NCI-H748 (cell line): Measurements from ENCODE around the gene HK1.

ENCODE experiments used
- DNase-seq: peaks from one replicate; lab custom pipeline; 2025; ENCODE audit not compliant: unreplicated experiment; lab: John Stamatoyannopoulos, UW

Gene HK1

DNA sequence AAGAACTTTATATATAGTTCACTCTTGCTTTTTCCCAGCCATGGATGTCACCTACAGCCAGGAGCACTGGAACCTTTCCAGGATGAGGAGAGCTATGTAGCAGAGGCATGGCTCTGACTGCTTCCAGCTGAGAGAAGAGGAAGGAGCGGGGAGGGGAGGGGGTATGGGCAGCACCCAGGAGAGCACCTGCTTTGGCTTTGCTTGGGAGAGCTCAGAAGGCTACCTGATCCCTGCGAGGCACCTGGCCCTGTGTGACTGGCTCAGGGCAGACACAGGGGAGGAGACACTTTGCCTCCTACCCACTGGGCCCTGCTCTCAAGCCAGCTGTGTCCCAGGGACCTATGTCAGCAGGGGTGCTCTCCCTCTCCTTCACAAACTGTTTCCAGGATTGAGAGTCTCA, 67.1 kb downstream of the HK1 start:
- DNase-seq, result no peak

GRCh38 chr10:69345890-69346474, 67.7 kb downstream of the HK1 start:
- DNase-seq, result no peak

DNA sequence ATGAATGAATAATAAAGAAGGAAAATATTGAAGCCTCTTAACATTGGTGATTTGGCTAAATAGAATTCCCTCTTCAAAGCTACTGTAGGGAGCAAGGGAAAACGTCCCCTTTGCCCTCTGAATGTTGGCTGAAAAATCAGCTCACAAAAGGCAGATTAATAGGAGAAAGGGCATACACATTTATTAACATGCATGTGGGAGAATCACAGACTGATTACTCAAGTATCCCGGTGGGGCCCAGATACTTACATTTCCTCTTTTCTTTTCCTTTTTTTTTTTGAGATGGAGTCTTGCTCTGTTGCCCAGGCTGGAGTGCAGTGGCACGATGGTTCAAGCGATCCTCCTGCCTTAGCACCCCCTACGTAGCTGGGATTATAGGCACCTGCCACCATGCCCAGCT, 68.5 kb downstream of the HK1 start:
- DNase-seq, result no peak

GRCh38 chr10:69348816-69349541, 70.7 kb downstream of the HK1 start:
- DNase-seq, result peak; percentile 85

DNA sequence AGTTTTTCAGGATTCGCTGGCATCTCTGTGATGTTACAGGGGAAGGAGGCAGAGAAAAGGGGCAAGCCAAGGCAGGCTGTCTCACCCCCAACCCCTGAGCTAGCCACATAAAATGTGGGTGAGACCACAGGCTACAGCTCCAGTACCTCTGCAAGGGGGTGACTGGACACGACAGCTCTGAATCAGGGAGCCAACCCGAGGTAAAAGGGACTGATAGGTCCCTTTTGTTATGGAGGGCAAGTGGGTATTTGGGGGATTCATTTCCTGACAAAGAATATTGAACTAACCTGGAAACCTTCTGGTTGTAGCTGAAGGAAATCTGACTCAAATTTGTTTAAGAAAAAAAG, 71.2 kb downstream of the HK1 start:
- no peak for DNase-seq

GRCh38 chr10:69351589-69351988, 73.3 kb downstream of the HK1 start:
- DNase-seq, result no peak

- DNase-seq, result no peak
Measured at GRCh38 chr10:69352569-69353264, 74.4 kb downstream of the HK1 start.

- DNase-seq, result no peak
Measured at GRCh38 chr10:69353977-69354635, 75.8 kb downstream of the HK1 start.

DNA sequence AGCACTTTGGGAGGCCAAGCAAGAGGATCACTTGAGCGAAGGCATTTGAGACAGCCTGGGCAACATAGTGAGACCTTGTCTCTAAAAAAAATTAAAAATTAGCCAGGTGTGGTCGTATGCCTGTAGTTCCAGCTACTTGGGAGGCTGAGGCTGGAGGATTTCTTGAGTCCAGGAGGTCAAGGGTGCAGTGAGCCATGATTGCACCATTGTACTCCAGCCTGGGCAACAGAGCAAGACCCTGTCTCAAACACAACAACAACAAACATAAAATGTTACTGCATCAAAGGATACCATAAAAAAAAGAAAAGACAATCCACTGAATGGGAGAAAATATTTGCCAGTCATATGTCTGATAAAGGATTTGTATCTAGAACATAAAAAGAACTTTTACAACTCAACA, 77.9 kb downstream of the HK1 start:
- DNase-seq, result no peak

- DNase-seq, result no peak
Measured at GRCh38 chr10:69358148-69358795, 80.0 kb downstream of the HK1 start.

DNA sequence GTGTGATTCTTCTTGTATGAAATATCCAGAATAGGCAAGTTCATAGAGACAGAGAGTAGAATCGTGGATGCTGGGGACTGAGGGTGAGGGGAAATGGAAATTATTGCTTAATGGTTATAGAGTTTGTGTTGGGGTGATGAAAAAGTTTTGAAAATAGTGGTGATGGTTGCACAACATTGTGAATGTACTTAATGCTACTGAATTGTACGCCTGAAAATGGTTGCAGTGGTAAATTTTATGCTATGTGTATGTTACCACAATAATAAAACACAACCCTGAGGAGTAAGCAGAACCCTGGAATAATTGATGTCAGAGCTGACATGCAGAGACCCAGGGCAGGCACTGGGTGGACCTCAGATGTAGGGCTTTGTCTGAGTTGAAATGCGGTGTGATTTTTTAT, 80.9 kb downstream of the HK1 start:
- no peak for DNase-seq

- DNase-seq, result no peak
Measured at GRCh38 chr10:69359594-69359993, 81.3 kb downstream of the HK1 start.

- no peak for DNase-seq
Measured at GRCh38 chr10:69360485-69361302, 82.4 kb downstream of the HK1 start.

DNA sequence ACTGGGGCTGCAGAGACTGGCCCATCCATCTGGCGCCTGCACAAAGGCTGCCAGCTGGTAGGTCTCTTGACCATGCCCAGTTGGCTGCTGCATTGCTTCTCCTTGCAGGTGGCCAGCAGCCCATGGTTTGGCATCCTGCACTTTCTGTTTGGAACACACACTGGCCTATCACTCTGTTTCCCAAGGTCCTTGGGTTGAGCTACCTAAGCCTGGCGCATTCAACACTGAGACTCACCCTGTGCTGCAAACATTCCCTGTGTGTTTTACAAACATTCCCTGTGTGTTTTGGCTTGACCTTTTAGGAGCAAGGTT, 83.0 kb downstream of the HK1 start:
- no peak for DNase-seq

DNA sequence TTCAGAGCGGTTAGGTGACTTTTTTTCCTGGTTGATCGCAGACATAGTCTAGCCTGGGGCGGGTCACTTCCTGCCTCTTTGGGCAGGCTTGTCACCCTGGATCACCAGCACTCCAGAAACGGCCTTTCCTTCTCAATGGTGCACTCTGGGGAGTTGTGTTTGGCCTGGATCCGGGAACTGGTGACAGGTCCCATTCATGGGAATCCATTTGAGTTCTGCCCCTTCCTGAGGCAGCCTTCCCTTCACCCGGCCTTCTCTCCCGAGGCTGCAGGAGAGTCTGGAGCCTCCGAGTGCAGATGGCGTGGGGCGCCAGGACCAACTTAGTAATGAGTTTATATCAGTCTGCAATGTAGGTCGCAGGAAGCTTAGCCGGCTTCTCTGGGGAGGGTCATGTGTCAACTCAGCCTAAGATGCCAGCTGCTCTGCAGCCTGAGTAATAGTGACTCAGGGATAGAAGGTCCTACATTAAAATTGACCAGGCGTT, 84.2 kb downstream of the HK1 start:
- DNase-seq, result no peak

GRCh38 chr10:69363666-69364065, 85.4 kb downstream of the HK1 start:
- no peak for DNase-seq

- no peak for DNase-seq
Measured at GRCh38 chr10:69364232-69364940, 86.1 kb downstream of the HK1 start.

DNA sequence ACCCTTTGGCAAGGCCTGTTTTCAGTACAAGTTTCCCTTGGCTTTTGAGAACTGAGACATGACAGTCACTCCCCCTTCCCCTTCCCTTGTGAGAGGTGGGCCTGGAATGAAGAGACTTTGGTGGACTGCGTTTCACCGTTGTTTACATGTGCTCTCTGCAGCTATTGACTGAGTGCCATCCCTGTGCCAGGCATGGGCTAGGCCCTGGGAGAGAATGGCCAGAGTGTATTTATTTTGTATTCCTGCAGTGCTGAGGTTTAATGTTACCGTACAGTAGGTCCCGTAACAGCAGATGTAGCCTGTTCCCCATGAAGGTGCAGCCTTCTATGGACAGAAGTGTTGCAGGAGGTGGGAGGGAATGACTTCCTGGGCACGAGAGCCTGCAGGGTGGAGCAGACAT, 88.4 kb downstream of the HK1 start:
- DNase-seq, result no peak

- no peak for DNase-seq
Measured at GRCh38 chr10:69367469-69367868, 89.2 kb downstream of the HK1 start.
